ENCODE data around the gene LRRC4C. TPM values are rescaled to one million over a fixed set of nuclear protein-coding genes. Genes with fewer than 3 reads are reported as not detected.

Gene LRRC4C
- total and polyA plus RNA-seq, 4 donors: 0.33 to 5.3 (median 0.43) TPM

DNA sequence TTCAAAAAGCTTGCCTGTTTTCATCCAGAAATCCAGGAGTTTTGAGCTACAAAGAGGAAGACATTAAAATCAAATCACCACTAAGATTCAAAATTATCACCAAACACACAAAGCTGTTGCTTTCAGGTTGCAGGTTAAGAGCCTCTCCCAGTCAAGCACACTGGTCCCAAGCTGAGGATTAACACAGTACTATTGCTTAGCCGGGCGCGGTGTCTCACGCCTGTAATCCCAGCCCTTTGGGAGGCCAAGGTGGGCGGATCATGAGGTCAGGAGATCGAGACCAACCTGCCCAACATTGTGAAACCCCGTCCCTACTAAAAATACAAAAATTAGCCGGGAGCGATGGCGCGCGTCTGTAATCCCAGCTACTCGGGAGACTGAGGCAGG lies 1165.1 kb downstream of the LRRC4C start:
- Histone ChIP-seq H3K9ac (ENCODE audit: insufficient read depth in 1 of 2, low read length in 2 of 2) (no peak overlapping the region), H3K4me1 (ENCODE audit: control insufficient read depth in 5 of 5, insufficient read depth in 5 of 5, low read length in 5 of 5) (peaks cover 0 to 29% (median 2%) of the 10 kb centered on the region in 5 donors), H3K9me3 (ENCODE audit: control insufficient read depth in 4 of 4, insufficient read depth in 3 of 4, low read length in 3 of 4) (no peaks in the 10 kb centered on the region), H3K36me3 (ENCODE audit: control insufficient read depth in 4 of 4, insufficient read depth in 4 of 4, low read length in 4 of 4) (no peaks in the 10 kb centered on the region), H3K27me3 (ENCODE audit: control insufficient read depth in 3 of 3, insufficient read depth in 3 of 3, low read length in 2 of 3) (peaks cover 0 to 3% (median 0%) of the 10 kb centered on the region in 3 donors), H3K4me3 (no peak overlapping the region), H3K27ac (ENCODE audit: low read depth in 1 of 2, low read length in 1 of 2) (no peak overlapping the region)
- DNase-seq (no peak), ATAC-seq (ENCODE audit: insufficient read depth, low FRiP score) (no peak)
- 75 to 77% methylated on average over 13 of the region's 13 CpGs for WGBS, 2 donors
- TF ChIP-seq, protein P1, sequence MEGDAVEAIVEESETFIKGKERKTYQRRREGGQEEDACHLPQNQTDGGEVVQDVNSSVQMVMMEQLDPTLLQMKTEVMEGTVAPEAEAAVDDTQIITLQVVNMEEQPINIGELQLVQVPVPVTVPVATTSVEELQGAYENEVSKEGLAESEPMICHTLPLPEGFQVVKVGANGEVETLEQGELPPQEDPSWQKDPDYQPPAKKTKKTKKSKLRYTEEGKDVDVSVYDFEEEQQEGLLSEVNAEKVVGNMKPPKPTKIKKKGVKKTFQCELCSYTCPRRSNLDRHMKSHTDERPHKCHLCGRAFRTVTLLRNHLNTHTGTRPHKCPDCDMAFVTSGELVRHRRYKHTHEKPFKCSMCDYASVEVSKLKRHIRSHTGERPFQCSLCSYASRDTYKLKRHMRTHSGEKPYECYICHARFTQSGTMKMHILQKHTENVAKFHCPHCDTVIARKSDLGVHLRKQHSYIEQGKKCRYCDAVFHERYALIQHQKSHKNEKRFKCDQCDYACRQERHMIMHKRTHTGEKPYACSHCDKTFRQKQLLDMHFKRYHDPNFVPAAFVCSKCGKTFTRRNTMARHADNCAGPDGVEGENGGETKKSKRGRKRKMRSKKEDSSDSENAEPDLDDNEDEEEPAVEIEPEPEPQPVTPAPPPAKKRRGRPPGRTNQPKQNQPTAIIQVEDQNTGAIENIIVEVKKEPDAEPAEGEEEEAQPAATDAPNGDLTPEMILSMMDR (IDR thresholded peaks at IDR 0.05; ENCODE audit: control extremely low read depth, extremely low read depth): no peak

DNA sequence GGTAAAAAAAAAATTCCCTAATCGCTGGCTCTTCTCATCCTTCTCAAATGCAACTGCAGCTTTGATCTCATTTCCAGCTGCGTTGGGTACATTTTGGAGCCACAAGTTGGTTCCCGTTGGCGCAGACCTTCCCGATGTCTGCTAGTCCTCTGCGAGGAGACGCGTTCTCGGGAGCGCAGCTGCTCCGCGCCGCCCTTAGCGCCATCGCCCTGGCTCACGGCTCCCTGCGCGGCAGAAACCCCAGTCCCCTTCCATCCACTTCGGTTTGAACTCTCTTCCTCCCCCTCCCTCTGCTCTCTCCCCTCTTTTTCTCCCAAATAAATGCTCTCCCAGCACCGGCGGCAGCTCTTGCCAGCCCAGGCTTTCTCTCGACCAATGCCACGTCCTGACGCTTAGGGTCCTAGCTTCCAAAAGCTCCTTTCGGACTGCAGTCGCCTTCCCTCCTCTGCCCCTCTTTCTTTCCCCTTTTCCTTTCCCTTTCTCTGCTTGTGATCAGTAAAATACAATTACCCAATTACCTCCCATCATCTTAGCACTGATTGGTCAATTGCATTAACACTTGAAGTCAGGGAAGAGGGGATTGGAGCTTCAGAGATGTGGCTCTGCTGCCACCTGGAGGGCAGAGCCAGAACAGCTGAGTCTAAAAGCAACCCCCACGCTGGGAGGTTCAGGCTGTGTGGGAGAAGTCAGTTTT lies 1165.7 kb downstream of the LRRC4C start:
- Histone ChIP-seq H3K27ac (ENCODE audit: low read depth in 1 of 2, low read length in 1 of 2) (peak overlapping the region in 1 of 2 donors; percentile 66), H3K9me3 (ENCODE audit: control insufficient read depth in 4 of 4, insufficient read depth in 3 of 4, low read length in 3 of 4) (no peaks in the 10 kb centered on the region), H3K9ac (ENCODE audit: insufficient read depth in 1 of 2, low read length in 2 of 2) (peak overlapping the region; percentile 48 to 91), H3K4me3 (peak overlapping the region; percentile 29), H3K36me3 (ENCODE audit: control insufficient read depth in 4 of 4, insufficient read depth in 4 of 4, low read length in 4 of 4) (no peaks in the 10 kb centered on the region), H3K4me1 (ENCODE audit: control insufficient read depth in 5 of 5, insufficient read depth in 5 of 5, low read length in 5 of 5) (peaks cover 0 to 33% (median 2%) of the 10 kb centered on the region in 5 donors), H3K27me3 (ENCODE audit: control insufficient read depth in 3 of 3, insufficient read depth in 3 of 3, low read length in 2 of 3) (peaks cover 0 to 3% (median 0%) of the 10 kb centered on the region in 3 donors)
- DNase-seq (peak; percentile 89 to 97 (median 96)), ATAC-seq (ENCODE audit: insufficient read depth, low FRiP score) (peak; percentile 93)
- WGBS, 2 donors: 2 to 3% methylated on average over 27 of the region's 27 CpGs
- TF ChIP-seq, protein P1 (IDR thresholded peaks at IDR 0.05; ENCODE audit: control extremely low read depth, extremely low read depth): peak; percentile 62

DNA sequence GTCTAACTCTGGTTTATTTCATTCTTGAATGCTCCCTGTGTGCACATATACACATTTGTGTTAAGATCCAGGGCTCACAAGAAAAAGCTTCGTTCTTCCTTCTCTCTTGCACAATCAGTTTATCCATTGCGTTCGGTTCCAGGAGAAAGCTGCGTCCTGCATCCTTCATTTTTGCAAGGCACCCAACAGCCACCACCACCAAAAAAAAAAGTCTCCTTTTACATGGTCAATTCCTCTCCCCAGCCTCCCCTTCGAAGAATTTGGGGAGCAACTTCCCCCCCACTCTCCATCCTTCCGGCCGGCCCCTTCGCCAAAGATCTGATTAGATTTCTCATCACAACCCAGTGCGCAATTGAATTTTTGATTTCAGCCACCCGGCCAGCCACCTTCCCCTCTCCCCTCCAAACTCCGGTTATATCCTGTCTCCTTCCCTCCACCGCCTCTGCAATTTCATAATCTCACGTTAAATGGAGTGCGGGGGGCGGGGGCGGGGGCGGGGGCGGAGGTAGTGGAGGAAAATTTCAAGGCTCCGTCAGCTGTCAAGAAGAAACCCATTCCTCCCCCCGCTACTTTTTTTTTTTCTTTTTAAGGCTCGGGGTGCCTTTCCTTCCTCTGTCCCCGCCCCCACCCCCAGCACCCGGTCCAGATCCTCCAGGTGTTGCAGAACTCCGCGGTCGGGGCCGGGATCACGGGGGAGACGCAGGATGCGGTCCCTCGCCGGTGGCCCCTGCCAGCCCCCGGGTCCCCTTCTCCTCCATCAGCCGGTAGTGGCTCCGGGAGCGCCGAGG lies 1166.5 kb downstream of the LRRC4C start:
- H3K4me1 ChIP-seq (ENCODE audit: control insufficient read depth in 5 of 5, insufficient read depth in 5 of 5, low read length in 5 of 5): peaks cover 0 to 33% (median 2%) of the 10 kb centered on the region in 5 donors
- 1 to 2% methylated on average over 37 of the region's 37 CpGs for WGBS, 2 donors
- H3K9me3 ChIP-seq (ENCODE audit: control insufficient read depth in 4 of 4, insufficient read depth in 3 of 4, low read length in 3 of 4): no peaks in the 10 kb centered on the region
- DNase-seq (peak; percentile 45 to 75 (median 68)), ATAC-seq (ENCODE audit: insufficient read depth, low FRiP score) (no peak)
- H3K4me3 ChIP-seq: no peak overlapping the region
- H3K36me3 ChIP-seq (ENCODE audit: control insufficient read depth in 4 of 4, insufficient read depth in 4 of 4, low read length in 4 of 4): no peaks in the 10 kb centered on the region
- H3K27me3 ChIP-seq (ENCODE audit: control insufficient read depth in 3 of 3, insufficient read depth in 3 of 3, low read length in 2 of 3): peaks cover 0 to 3% (median 0%) of the 10 kb centered on the region in 3 donors
- peak overlapping the region; percentile 41 to 91 for H3K9ac ChIP-seq (ENCODE audit: insufficient read depth in 1 of 2, low read length in 2 of 2)
- H3K27ac ChIP-seq (ENCODE audit: low read depth in 1 of 2, low read length in 1 of 2): no peak overlapping the region
- TF ChIP-seq, protein P1 (IDR thresholded peaks at IDR 0.05; ENCODE audit: control extremely low read depth, extremely low read depth): no peak

Data from lung (tissue), 12 donors.